ENCODE results near the gene IFNA14.
"Not testable (repeated sequence)": the region's sequence is repeated elsewhere in the genome, so short reads cannot be mapped to it uniquely, and the experiment has no call there.

IFNA14 gene
- total RNA-seq = 0 reads per million in 2 donors

DNA sequence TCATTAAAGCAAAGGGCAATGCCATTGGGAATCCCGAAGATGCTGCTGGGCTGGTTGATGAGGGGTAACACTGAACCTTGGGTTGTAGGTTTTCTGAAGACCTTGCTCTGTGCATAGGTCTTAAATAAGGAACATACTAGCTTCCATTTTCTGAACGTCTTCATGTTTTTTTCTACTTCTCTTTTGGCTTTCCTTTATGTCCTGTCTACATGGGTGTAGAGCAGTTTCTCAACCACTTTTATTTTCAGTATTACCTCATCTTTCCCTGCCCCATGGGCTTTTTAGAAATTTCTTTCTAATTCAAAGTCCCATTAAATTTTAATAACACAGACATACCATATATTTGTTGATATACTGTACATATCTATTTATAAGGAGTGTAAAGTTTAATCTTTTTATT is at the start of gene IFNA14:
IFNA14 (minus strand) TSS at position 95 of the 400 bp plus-strand sequence; CDS start at position 25, 70 bp downstream.
- no peak for DNase-seq

- no peak for DNase-seq
These were observed 47.5 kb upstream of the IFNA14 start for GRCh38 chr9:21287280-21287679.

- DNase-seq = no peak
These were observed 46.9 kb upstream of the IFNA14 start for GRCh38 chr9:21286659-21287058.

DNA sequence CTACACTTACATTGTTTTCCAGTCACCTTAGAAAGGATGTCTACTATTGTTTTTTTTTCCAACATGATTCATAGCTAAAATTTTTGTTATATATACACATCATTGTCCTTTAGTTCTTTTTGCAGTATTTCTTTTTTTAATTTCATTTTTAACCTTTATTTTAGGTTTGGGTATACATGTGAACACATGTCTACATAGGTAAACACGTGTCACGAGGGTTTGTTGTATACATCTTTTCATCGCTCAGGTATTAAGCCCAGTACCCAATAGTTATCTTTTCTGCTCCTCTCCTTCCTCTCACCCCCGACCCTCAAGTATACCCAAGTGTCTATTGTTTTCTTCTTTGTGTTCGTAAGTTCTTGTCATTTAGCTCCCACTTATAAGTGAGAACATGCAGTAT is 46.3 kb upstream of the IFNA14 start:
- no peak for DNase-seq

- DNase-seq = no peak
These were observed 41.5 kb upstream of the IFNA14 start for GRCh38 chr9:21281275-21281674.

GRCh38 chr9:21268347-21268657 is 28.5 kb upstream of the IFNA14 start:
- DNase-seq = no peak

DNA sequence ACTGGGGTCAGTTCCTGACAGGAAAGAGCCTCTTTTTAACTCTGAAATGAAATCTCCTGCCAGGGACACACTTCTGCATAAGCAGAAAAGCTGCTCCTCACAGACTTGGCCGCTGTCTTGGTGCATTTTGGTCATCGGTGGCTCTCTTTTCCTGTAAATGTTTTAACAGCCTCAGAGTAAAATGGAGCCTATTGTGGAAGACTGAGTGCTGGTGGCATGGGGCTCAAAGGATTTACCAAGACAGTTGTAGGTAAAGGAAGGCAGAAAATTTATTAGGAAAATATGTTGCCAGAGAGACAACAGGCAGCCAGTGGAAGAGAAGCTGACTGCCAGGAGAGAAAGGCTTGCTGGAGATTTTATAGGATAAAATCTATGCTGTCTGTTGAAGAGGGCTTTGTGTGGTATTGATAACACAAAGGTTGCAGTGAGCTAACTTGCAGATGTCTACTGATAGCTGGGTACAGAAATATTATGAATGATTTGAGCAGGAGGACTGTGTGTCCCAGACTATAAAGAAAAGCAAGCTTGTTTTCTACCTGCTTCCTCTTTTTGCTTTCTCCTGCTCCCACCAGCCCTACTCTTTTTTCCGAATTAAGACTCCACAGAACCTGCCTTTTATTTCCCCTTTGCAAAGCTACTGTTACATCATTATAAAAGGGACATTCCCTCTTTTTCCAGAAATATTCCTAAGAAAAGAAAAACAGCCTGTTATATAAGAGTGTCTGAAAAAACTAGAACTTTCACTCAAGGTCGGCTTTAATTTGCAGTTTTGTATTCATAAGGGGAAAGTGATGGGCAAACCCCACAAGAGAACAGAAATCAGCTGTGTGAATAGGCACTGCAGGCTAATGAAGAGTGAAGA is 27.9 kb upstream of the IFNA14 start:
- DNase-seq = no peak

GRCh38 chr9:21266733-21267484 is 27.1 kb upstream of the IFNA14 start:
- no peak for DNase-seq

- DNase-seq = no peak
These were observed 25.8 kb upstream of the IFNA14 start for GRCh38 chr9:21265421-21266189.

- DNase-seq = no peak
These were observed 15.9 kb upstream of the IFNA14 start for GRCh38 chr9:21255538-21256212.

DNA sequence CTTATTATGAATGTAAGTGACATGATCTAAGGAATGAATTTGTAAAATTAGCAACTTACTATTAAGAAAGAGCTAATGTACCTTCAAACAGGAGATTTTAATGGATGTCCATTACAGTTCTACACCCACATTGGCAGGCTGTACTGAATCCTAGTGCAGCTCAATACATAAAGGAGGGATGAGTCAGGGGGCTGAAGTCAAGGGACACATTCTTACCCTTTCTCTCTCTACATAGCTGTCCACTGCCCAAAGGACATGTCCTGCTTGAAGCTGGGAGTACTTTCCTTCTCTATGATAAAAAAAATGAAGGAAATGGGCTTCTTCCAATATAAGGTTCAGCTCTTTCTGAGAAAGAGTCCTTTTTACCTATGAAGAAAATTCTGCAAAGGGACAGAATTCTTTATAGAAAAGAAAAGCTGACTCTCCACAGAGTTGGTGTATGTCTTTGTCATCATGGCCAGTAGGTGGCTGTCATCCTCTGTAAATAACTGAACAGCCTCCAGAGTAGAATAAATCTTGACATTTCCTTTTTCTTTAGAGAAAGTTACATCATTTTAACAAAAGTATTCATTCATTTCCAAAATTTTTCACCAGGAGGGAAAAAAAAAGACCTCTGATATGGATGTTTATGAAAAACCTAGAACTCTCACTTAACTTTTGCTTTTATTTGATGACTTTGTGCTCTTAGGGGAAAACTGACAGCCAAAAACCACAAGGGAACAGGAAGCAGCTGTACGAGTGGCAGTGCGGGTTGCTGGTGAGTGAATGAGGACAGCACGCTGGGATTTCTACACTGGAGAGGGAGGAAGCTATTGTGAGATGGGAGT is 13.1 kb upstream of the IFNA14 start:
- DNase-seq = no peak

DNA sequence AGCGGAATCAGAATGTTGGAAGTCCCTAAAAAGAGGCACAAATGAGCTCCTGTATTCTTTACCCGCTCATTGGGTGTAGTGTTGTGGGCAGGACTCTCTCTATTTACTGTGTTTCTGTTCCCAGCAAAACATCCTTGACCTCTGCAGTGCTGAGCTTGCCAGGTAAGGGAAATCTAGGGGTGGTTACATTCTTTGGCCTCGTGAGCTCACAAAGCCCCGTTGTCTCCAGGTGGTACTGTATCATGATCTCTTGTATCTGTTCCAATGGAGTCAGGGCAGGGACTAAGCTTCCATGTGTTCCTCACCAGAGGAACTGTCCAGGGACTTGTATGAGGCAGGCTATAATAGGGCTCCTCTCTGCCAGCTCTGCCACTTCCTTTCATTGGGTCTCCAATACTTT is 11.8 kb upstream of the IFNA14 start:
- DNase-seq = no peak

DNA sequence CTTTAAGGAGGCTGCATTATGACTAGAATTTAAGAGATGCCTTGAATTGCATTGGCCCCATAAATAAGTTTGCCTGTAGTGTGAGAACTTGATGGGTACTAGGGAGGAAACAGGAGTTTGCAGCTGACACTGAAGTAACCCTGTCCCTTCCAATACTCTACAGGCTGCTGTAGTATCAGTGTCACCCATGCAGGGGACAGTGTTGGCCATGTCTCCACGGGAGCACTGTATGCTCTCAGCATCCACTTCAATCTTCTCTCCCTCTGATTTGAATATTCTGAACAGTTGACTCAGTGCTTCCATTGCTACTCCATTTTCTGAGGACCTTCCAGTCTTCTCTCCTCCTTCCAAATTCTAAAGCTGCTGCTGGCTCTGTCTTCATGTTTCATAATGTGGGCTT is 11.4 kb upstream of the IFNA14 start:
- no peak for DNase-seq

GRCh38 chr9:21244836-21245235 is 5.0 kb upstream of the IFNA14 start:
- DNase-seq = no peak

GRCh38 chr9:21236360-21236714 is 3.5 kb downstream of the IFNA14 start:
- not testable (repeated sequence) for DNase-seq

GRCh38 chr9:21235468-21236359 is 4.1 kb downstream of the IFNA14 start:
- not testable (repeated sequence) for DNase-seq

- no peak for DNase-seq
These were observed 5.6 kb downstream of the IFNA14 start for GRCh38 chr9:21234153-21234687.

- no peak for DNase-seq
These were observed 6.5 kb downstream of the IFNA14 start for GRCh38 chr9:21233258-21233657.

GRCh38 chr9:21228122-21228521 is 11.7 kb downstream of the IFNA14 start, which contains the start of gene IFNA17:
Gene IFNA17, minus strand, starts transcription at chr9:21228222. Its CDS starts 49 bp downstream, at chr9:21228173.
- DNase-seq = no peak

DNA sequence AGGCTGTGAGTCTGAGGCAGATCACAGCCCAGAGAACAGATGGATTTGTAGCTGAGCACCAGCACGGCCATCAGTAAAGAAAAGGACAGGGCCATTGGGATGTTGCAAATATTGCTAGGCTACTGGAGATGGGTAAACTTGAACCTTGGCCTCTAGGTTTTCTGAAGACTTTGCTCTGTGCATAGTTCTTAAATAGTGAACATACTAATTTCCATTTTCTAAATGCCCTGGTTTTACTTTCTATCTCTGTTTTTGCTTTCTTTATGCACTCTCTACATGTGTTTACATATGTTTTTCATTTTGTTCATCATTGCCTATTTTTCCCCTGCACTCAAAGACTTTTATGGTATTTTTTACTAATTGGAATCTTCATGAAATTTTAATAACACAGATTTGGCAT is 22.6 kb downstream of the IFNA14 start, which contains the start of gene IFNA16:
IFNA16 (minus strand) TSS at position 101 of the 400 bp plus-strand sequence; CDS start at position 95, 6 bp downstream.
- DNase-seq = not testable (repeated sequence)
